ENCODE measurements around the gene ACTL7B.
"Not testable (repeated sequence)": the region's sequence is repeated elsewhere in the genome, so short reads cannot be mapped to it uniquely, and the experiment has no call there.

Gene ACTL7B

GRCh38 chr9:108900176-108900575 lies 44.4 kb upstream of the ACTL7B start:
- Histone ChIP-seq H3K36me3 (replicated peaks; ENCODE audit: low read depth, low read length) (peaks cover 40% of the 10 kb centered on the region), H3K4me3 (ENCODE audit: low read length) (no peak overlapping the region)
- TF ChIP-seq CTCF (IDR thresholded peaks at IDR 0.05; ENCODE audit: low read depth, low read length): no peak
- TF ChIP-seq EZH2phosphoT487 (IDR thresholded peaks at IDR 0.05; ENCODE audit: low read depth): no peak

GRCh38 chr9:108899023-108899695 lies 43.4 kb upstream of the ACTL7B start:
- not testable (repeated sequence) for H3K27me3 ChIP-seq (ENCODE audit: low read depth, low read length); H2AFZ ChIP-seq (ENCODE audit: low read depth, low read length); H3K79me2 ChIP-seq (ENCODE audit: low read length); H3K9ac ChIP-seq (ENCODE audit: low read length); H3K4me2 ChIP-seq (ENCODE audit: low read length); H3K27ac ChIP-seq (ENCODE audit: low read length); H3K9me3 ChIP-seq (ENCODE audit: insufficient read depth, low read length); H3K4me1 ChIP-seq (ENCODE audit: low read length); H3K4me3 ChIP-seq (ENCODE audit: low read length); H4K20me1 ChIP-seq (ENCODE audit: insufficient read depth, low read length)
- H3K36me3 ChIP-seq (replicated peaks; ENCODE audit: low read depth, low read length): peaks cover 49% of the 10 kb centered on the region

More at GRCh38 chr9:108900176-108900575, 44.4 kb upstream of the ACTL7B start:
- Histone ChIP-seq H3K4me2 (ENCODE audit: low read length) (no peak overlapping the region), H3K79me2 (ENCODE audit: low read length) (no peaks in the 10 kb centered on the region), H4K20me1 (ENCODE audit: insufficient read depth, low read length) (no peaks in the 10 kb centered on the region), H3K9ac (ENCODE audit: low read length) (no peak overlapping the region), H3K9me3 (ENCODE audit: insufficient read depth, low read length) (no peaks in the 10 kb centered on the region), H2AFZ (ENCODE audit: low read depth, low read length) (no peak overlapping the region), H3K4me1 (ENCODE audit: low read length) (no peaks in the 10 kb centered on the region), H3K27me3 (ENCODE audit: low read depth, low read length) (no peaks in the 10 kb centered on the region), H3K27ac (ENCODE audit: low read length) (no peak overlapping the region)

GRCh38 chr9:108897324-108898096 lies 41.7 kb upstream of the ACTL7B start:
- H2AFZ ChIP-seq (ENCODE audit: low read depth, low read length): no peak overlapping the region
- H3K4me1 ChIP-seq (ENCODE audit: low read length): no peaks in the 10 kb centered on the region
- H3K36me3 ChIP-seq (replicated peaks; ENCODE audit: low read depth, low read length): peaks cover 49% of the 10 kb centered on the region

GRCh38 chr9:108894225-108894997 lies 38.6 kb upstream of the ACTL7B start:
- H3K9ac ChIP-seq (ENCODE audit: low read length): no peak overlapping the region
- no peaks in the 10 kb centered on the region for H3K4me1 ChIP-seq (ENCODE audit: low read length)
- TF ChIP-seq CTCF (IDR thresholded peaks at IDR 0.05; ENCODE audit: low read depth, low read length) (no peak), EZH2phosphoT487 (IDR thresholded peaks at IDR 0.05; ENCODE audit: low read depth) (no peak)
- no peak overlapping the region for H2AFZ ChIP-seq (ENCODE audit: low read depth, low read length)
- no peak overlapping the region for H3K27ac ChIP-seq (ENCODE audit: low read length)
- H3K4me2 ChIP-seq (ENCODE audit: low read length): no peak overlapping the region
- no peaks in the 10 kb centered on the region for H3K27me3 ChIP-seq (ENCODE audit: low read depth, low read length)
- H4K20me1 ChIP-seq (ENCODE audit: insufficient read depth, low read length): no peaks in the 10 kb centered on the region
- H3K36me3 ChIP-seq (replicated peaks; ENCODE audit: low read depth, low read length): peaks cover 47% of the 10 kb centered on the region
- H3K4me3 ChIP-seq (ENCODE audit: low read length): no peak overlapping the region
- no peaks in the 10 kb centered on the region for H3K79me2 ChIP-seq (ENCODE audit: low read length)
- H3K9me3 ChIP-seq (ENCODE audit: insufficient read depth, low read length): no peaks in the 10 kb centered on the region

More at GRCh38 chr9:108897324-108898096, 41.7 kb upstream of the ACTL7B start:
- H3K27ac ChIP-seq (ENCODE audit: low read length): no peak overlapping the region
- no peaks in the 10 kb centered on the region for H3K79me2 ChIP-seq (ENCODE audit: low read length)
- no peaks in the 10 kb centered on the region for H3K27me3 ChIP-seq (ENCODE audit: low read depth, low read length)
- H3K4me3 ChIP-seq (ENCODE audit: low read length): no peak overlapping the region
- H3K4me2 ChIP-seq (ENCODE audit: low read length): no peak overlapping the region
- no peaks in the 10 kb centered on the region for H4K20me1 ChIP-seq (ENCODE audit: insufficient read depth, low read length)
- H3K9ac ChIP-seq (ENCODE audit: low read length): no peak overlapping the region
- H3K9me3 ChIP-seq (ENCODE audit: insufficient read depth, low read length): no peaks in the 10 kb centered on the region
- TF ChIP-seq CTCF (IDR thresholded peaks at IDR 0.05; ENCODE audit: low read depth, low read length): no peak
- no peak for TF ChIP-seq EZH2phosphoT487 (IDR thresholded peaks at IDR 0.05; ENCODE audit: low read depth)

All from OCI-LY3 (cell line).